AG04450 (cell line): Measurements from ENCODE around the gene POU2AF2. TPM values are rescaled to one million over a fixed set of nuclear protein-coding genes. Genes with fewer than 3 reads are reported as not detected.
"Not testable (repeated sequence)": the region's sequence is repeated elsewhere in the genome, so short reads cannot be mapped to it uniquely, and the experiment has no call there.

Experiments
- CTCF ChIA-PET: fragments of 300-600, 350-600 bp; formaldehyde crosslinking; extraction: SDS; loops from one replicate; lab custom pipeline; 2022; ENCODE audit warnings: antibody characterized with exemption, inconsistent platforms; lab: Charles Lee
- POLR2A ChIA-PET: fragments of 350-600 bp; formaldehyde crosslinking; extraction: SDS; loops from one replicate; lab custom pipeline; 2021; ENCODE audit warnings: antibody characterized with exemption, inconsistent platforms; lab: Yijun Ruan, JAX
- DNase-seq: peaks from one replicate; pipeline ENCODE4 v3.0.0-alpha.2; 2011; ENCODE audit warnings: low read depth, low spot score
- H3K27ac ChIP-seq: one replicate; pipeline ENCODE4 v1.5.1; 2012; ENCODE audit warnings: low read depth, low read length, control low read depth
- H3K27me3 ChIP-seq: one replicate; pipeline ENCODE4 v1.6.0; 2012; ENCODE audit warnings: low read length; ENCODE audit not compliant: control insufficient read depth, insufficient read depth
- H3K4me3 ChIP-seq: 2 replicates; pipeline ENCODE4 v1.5.1; 2011; ENCODE audit warnings: mild to moderate bottlenecking, low read depth, low read length, control low read depth
- H3K9me3 ChIP-seq: 2 replicates; pipeline ENCODE4 v1.5.1; 2012; ENCODE audit warnings: low read length; ENCODE audit not compliant: control insufficient read depth, insufficient read depth
- polyA plus RNA-seq: library from polyadenylated mRNA; depleted of rRNA; stranded (reverse); fragments of >200 nt; gene quantifications from 2 replicates; pipeline ENCODE4 v1.2.3, GENCODE V29; 2011
- TF ChIP-seq, protein P1 (sequence below): IDR thresholded peaks from 2 replicates; pipeline ENCODE4 v1.5.1; 2011; ENCODE audit warnings: low read depth, low read length, control low read depth, inconsistent platforms

Gene POU2AF2
- polyA plus RNA-seq, 1 experiment = not detected

DNA sequence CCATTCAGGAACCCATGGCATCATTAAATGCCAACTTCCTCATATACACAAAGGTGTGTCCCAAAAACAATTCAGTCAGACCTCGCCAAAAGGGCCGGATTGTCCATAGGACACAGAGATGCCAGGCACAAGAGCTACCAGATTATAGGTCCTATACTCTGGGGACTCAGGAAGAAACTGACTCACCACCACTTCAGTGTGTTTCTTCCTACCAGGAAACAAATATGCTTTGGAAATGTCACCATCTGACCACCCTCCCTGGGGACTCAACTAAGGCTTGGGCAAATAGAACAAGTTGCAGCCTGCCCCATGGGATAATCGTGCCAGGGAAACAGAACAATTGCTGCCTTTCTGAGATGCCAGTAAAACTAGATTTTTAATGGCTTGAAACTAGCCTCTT is 64.6 kb downstream of the POU2AF2 start:
- Histone ChIP-seq H3K27ac (no peak overlapping the region), H3K4me3 (no peak overlapping the region), H3K27me3 (peaks cover 47% of the 10 kb centered on the region), H3K9me3 (no peaks in the 10 kb centered on the region)
- DNase-seq = no peak
- ChIA-PET CTCF (no interaction called here), POLR2A (no interaction called here)
- TF ChIP-seq, protein P1, sequence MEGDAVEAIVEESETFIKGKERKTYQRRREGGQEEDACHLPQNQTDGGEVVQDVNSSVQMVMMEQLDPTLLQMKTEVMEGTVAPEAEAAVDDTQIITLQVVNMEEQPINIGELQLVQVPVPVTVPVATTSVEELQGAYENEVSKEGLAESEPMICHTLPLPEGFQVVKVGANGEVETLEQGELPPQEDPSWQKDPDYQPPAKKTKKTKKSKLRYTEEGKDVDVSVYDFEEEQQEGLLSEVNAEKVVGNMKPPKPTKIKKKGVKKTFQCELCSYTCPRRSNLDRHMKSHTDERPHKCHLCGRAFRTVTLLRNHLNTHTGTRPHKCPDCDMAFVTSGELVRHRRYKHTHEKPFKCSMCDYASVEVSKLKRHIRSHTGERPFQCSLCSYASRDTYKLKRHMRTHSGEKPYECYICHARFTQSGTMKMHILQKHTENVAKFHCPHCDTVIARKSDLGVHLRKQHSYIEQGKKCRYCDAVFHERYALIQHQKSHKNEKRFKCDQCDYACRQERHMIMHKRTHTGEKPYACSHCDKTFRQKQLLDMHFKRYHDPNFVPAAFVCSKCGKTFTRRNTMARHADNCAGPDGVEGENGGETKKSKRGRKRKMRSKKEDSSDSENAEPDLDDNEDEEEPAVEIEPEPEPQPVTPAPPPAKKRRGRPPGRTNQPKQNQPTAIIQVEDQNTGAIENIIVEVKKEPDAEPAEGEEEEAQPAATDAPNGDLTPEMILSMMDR = no peak

DNA sequence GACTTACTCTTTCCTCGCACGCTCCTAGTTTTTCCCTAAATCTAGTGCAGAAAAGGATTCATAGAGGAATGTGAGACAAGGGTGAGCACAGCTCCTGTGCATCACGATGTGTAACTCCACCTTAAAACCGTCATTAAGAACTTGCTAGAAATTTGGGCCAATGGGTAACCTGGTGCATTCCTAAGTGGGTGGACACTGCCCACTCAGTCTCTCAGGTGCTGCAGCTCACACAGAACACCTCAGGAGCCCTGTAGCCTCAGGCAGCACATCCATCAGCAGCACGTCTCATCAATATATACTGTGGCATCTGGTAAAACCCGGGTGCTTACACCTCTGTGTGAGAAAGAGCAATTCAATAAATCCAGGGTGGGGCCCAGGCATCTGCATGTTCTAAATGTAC is 65.2 kb downstream of the POU2AF2 start:
- DNase-seq = no peak
- H3K27me3 ChIP-seq = peaks cover 41% of the 10 kb centered on the region
- TF ChIP-seq, protein P1 = no peak
- H3K4me3 ChIP-seq = no peak overlapping the region
- no peak overlapping the region for H3K27ac ChIP-seq
- POLR2A ChIA-PET = no interaction called here
- CTCF ChIA-PET = no interaction called here
- H3K9me3 ChIP-seq = no peaks in the 10 kb centered on the region

DNA sequence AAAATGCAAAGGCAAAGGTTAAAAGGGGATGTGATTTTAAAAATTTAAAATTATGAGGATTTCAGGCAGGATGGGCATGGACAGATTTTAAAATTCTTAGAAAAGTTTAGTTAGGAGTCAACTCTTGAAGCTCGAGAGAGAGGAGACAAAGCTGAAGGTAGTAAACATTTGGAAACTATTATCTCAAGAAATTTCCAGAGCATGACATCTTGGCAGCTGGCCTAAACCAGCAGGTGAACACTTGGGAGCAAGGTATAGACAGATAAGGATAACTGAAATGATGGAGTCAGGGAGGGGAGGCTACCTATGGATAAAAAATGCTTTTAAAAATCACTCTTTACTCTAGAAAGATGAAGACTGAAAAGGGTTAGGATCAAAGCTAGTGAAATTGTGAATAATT is 66.6 kb downstream of the POU2AF2 start:
- no peak overlapping the region for H3K4me3 ChIP-seq
- POLR2A ChIA-PET = no interaction called here
- TF ChIP-seq, protein P1 = no peak
- DNase-seq = no peak
- H3K27ac ChIP-seq = no peak overlapping the region
- peaks cover 29% of the 10 kb centered on the region for H3K27me3 ChIP-seq
- H3K9me3 ChIP-seq = no peaks in the 10 kb centered on the region
- CTCF ChIA-PET = interaction anchor here (0.6 kb wide), 1 partner anchor 13 kb away, joined by 4 read pairs; no protein-coding TSS in a partner anchor

DNA sequence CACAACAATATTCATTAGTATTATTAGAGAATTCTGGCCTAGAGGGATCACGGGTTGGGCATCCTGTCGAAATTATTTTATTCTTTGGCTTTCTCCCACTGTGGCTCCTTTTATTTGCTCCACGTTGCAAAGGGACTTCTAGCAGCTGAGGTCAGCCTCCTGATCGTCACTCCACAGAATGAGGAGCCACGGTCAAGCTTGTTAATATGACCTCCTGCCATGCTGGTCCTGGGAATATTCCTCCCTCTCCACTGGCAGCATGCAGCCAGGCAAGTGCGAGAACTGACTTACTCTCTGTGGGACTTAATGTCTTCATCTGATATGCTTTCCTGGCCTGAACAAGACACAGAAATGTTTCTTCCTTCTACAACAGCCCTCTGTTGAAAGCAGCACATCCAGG is 73.8 kb downstream of the POU2AF2 start:
- ChIA-PET CTCF (no interaction called here), POLR2A (no interaction called here)
- no peak for DNase-seq
- TF ChIP-seq, protein P1 = no peak
- Histone ChIP-seq H3K9me3 (no peaks in the 10 kb centered on the region), H3K27ac (no peak overlapping the region), H3K4me3 (no peak overlapping the region), H3K27me3 (peaks cover 15% of the 10 kb centered on the region)

DNA sequence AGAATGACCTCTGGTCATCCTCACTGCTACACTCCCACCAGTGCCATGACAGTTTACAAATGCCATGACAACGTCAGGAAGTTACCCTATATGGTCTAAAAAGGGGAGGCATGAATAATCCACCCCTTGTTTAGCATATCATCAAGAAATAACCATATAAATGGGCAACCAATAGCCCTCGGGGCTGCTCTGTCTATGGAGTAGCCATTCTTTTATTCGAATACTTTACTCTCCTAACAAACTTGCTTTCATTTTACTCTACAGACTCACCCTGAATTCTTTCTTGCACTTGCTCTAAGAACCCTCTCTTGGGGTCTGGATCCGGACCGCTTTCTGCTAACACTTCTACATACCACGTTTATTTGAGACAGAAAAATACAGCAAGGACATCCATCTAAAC is 74.7 kb downstream of the POU2AF2 start:
- H3K27ac ChIP-seq, H3K9me3 ChIP-seq, POLR2A ChIA-PET, DNase-seq, CTCF ChIA-PET, H3K4me3 ChIP-seq: not testable (repeated sequence)
- peaks cover 17% of the 10 kb centered on the region for H3K27me3 ChIP-seq
